WI38 (cell line): ENCODE results near the gene TIMM10.

Source experiments
- H3K4me3 ChIP-seq: 2 replicates; pipeline ENCODE4 v1.5.1; 2011; ENCODE audit warnings: low read depth, mild to moderate bottlenecking, control low read depth, low read length
- CTCF ChIP-seq: IDR thresholded peaks from 2 replicates; pipeline ENCODE4 v1.5.1; 2012; ENCODE audit warnings: low read depth, mild to moderate bottlenecking, control low read depth, low read length

Gene TIMM10

GRCh38 chr11:57527056-57527631 lies 3.4 kb downstream of the TIMM10 start:
- no peak overlapping the region for H3K4me3 ChIP-seq
- peak; percentile 80 for TF ChIP-seq CTCF

- H3K4me3 ChIP-seq, result no peak overlapping the region
- no peak for TF ChIP-seq CTCF
Measured at GRCh38 chr11:57523419-57523818, 7.1 kb downstream of the TIMM10 start.

- TF ChIP-seq CTCF, result no peak
- no peak overlapping the region for H3K4me3 ChIP-seq
Measured at GRCh38 chr11:57521116-57521515, 9.4 kb downstream of the TIMM10 start.

- H3K4me3 ChIP-seq, result peak overlapping the region; percentile 85
Measured at GRCh38 chr11:57516061-57516443, 14.5 kb downstream of the TIMM10 start.

GRCh38 chr11:57515332-57516060 lies 15.1 kb downstream of the TIMM10 start, which contains the start of gene SLC43A1:
SLC43A1 (minus strand) TSS chr11:57515702; CDS start chr11:57514111, 1,591 bp downstream.
- peak within 1 kb of the TSS; percentile 85 for H3K4me3 ChIP-seq
- TF ChIP-seq CTCF, result no peak

More at GRCh38 chr11:57516061-57516443, 14.5 kb downstream of the TIMM10 start:
- TF ChIP-seq CTCF, result no peak

- peak overlapping the region; percentile 85 for H3K4me3 ChIP-seq
Measured at GRCh38 chr11:57514538-57515331, 15.8 kb downstream of the TIMM10 start.

More at GRCh38 chr11:57514538-57515331, 15.8 kb downstream of the TIMM10 start:
- no peak for TF ChIP-seq CTCF
